T-helper 2 cell treated with Interferon-gamma antibody and Interleukin-4, amounts not matched to agents 100 ng/mL and 5 ng/mL, for 36 hours (primary cell): Measurements from ENCODE around the gene PLCB3. TPM values are rescaled to one million over a fixed set of nuclear protein-coding genes. Genes with fewer than 3 reads are reported as not detected.

Experiments
- intact Hi-C: fragments of 100-400 bp; cut with micrococcal nuclease; formaldehyde crosslinking; loops from one replicate; pipeline ENCODE4 v1.15.1; 2023
- total RNA-seq: library from RNA; stranded (reverse); gene quantifications from 2 replicates; pipeline ENCODE4 v1.2.3, GENCODE V29; 2022

PLCB3 gene
- 12.7 TPM in 2 replicates for total RNA-seq

DNA sequence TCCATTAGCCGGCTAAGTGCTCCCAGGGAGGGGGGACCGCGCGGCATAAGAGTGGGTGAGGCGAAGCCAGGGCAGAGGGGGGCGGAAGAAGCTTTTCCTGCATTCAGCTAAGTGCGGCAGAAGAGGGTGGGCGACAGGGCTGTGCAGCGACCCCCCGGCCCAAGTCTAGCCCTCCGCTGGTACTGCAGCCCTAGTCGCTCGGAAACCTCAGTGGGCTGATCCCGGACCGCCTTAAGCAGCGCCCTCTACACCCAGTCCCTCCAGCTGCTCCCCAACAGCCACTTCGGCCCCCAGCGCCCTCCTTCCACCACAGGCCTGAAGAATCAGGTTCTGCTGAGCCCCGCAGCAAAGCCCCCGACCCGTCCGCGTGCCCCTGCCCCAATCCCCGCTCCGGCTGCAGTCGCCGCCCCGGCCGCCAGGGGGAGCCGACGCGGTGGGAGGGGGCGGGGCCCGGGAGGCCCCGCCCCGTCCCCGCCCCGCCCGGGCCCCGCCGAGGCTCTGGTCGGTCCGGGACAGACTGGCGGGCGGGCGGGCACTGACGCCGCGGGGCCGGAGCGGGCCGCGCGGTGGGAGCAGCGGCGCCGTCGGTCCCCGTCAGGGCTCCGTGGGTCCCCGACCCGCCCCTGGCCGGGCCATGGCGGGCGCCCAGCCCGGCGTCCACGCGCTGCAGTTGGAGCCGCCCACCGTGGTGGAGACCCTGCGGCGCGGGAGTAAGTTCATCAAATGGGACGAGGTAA, at the start of gene PLCB3:
Gene PLCB3, plus strand, starts transcription at position 515 of the 737 bp plus-strand sequence. Its CDS starts 120 bp downstream, at position 635.
- intact Hi-C loops, result loop anchor here (1.0 kb wide), 2 partner anchors 18 to 44 kb away; no protein-coding TSS in a partner anchor

DNA sequence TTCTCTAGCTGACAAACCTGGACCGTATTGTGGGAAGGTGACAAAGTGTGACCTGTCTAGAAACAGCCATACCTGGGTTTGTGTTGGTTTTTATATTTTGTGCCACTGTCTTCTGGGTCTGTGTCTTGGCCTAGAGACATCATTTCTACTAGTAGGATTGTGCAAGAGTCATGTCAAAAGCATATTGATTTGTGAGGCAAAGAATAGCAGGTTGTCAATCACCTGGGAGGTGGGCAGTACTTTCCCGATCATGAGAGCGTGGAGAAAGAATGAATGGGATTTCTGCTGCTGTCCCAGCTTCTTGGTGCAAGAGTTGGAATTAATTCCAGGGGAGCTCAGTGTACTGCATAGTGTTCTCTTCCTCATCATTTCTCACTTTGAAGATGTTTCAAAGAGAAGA, 49.8 kb upstream of the PLCB3 start:
- intact Hi-C loops, result no loop called here

DNA sequence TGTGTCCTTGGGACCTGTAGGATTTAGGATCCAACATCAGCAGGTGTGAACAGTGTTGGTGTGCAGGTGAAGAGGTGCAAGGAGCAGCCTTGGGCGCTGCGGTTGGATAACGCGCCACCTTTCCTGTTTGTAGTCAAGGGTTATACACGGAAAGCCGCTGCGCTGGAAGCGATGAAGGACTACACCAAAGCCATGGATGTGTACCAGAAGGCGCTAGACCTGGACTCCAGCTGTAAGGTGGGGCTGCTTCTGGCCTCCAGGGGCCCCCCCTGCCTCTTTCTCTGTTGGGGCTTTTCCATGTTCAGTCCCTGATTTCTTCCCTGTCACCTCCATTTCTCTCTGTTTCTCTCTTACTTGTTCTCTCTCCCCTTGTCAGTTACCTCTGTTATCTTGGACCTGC, 48.3 kb upstream of the PLCB3 start:
- intact Hi-C loops, result no loop called here

GRCh38 chr11:64203421-64204079, 47.8 kb upstream of the PLCB3 start:
- intact Hi-C loops, result no loop called here

DNA sequence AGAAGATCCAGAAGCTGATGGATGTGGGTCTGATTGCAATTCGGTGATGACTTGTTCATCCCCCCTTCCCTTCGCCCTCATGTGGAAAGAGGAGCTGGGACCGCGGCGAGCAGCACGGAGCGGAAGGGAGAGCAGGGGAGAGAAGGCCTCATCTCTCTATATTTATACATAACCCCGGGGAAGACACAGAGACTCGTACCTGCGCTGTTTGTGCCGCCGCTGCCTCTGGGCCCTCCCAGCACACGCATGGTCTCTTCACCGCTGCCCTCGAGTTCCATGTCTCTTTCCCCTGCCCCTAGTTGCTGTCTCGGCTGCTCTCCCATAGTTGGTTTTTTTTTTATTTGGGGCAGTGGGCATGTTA, 47.3 kb upstream of the PLCB3 start:
- intact Hi-C loops, result no loop called here

GRCh38 chr11:64204464-64204989, 46.8 kb upstream of the PLCB3 start:
- intact Hi-C loops, result no loop called here

GRCh38 chr11:64206457-64207255, 44.7 kb upstream of the PLCB3 start, which contains the start of gene FERMT3:
FERMT3 (plus strand) TSS chr11:64206721; CDS start chr11:64207365, 644 bp downstream.
- intact Hi-C loops, result loop anchor here (1.0 to 5.0 kb wide), 7 partner anchors 19 to 98 kb away; partner anchors contain the start of genes FKBP2, GPR137, NUDT22 and PLCB3

DNA sequence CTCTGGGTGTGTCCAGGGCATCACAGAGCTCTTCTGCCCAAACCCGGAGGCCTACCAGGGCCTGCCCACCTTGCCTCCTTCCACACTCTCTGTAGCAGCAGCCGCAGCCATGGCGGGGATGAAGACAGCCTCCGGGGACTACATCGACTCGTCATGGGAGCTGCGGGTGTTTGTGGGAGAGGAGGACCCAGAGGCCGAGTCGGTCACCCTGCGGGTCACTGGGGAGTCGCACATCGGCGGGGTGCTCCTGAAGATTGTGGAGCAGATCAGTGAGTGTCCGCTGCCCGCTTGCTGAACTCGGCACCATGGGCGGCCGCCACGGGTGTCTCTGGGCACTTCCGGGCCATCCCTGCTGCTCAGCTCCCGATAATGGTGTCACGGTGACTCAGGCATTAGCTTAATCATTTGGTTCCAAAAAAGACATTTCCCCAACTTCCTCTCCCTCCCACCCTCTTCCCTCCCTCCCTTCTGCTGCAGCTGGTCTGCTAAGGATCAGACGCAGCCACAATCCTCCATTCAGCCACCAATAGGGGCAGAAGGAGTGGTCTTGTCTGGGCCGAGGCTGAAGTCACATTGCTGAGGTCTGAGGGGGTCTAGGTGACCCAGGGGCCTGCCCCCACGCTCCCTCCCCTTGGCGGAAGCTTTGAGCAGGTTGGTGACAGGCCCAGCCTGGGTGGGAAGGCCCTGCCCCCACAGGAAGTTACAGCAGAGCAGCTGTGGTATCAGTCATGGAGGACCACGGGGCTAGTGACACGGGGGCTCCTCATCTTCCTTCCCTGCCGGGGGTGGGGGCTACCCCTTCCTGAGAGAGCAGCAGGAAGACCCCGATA, 43.9 kb upstream of the PLCB3 start:
- intact Hi-C loops, result loop anchor here (1.0 to 5.0 kb wide), 5 partner anchors 19 to 80 kb away; partner anchors contain the start of genes FKBP2, GPR137, NUDT22 and PLCB3

DNA sequence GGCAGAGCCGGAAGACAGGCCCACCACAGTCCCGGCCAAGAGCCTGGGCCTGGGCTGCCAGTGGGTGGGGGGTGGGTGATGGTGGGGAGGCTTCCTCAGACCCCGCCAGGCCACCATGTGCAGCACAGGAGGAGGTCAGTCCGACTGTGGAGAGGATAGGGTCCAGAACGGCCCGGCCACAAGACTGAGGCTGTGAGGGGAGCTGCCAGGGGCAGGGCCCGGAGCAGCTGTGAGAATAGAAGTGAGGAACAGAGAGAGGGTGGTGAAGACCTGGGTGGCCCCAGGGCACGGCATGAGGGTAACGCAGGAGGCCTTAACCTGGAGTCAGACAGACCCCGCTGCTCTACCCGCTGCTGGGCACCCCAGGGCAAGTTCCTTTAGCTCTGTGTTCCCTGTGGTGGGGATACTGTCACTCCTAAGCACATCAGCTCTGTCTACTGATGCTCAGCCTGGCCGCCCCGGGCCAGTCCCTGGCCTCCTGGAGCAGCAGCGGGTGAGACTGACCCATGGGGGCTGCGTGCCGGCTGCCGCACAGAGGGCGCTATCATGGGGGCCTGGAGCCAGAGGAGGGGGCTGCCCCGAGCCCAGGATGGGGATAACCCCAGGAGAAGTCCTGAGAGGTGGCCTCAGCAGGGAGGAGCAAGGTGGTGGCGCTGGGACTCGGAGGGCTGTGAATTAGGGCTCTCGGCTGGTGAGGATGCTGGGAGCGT, 43.1 kb upstream of the PLCB3 start:
- intact Hi-C loops, result loop anchor here (5.0 kb wide), 2 partner anchors 34 to 79 kb away; partner anchors contain the start of genes FKBP2 and GPR137

DNA sequence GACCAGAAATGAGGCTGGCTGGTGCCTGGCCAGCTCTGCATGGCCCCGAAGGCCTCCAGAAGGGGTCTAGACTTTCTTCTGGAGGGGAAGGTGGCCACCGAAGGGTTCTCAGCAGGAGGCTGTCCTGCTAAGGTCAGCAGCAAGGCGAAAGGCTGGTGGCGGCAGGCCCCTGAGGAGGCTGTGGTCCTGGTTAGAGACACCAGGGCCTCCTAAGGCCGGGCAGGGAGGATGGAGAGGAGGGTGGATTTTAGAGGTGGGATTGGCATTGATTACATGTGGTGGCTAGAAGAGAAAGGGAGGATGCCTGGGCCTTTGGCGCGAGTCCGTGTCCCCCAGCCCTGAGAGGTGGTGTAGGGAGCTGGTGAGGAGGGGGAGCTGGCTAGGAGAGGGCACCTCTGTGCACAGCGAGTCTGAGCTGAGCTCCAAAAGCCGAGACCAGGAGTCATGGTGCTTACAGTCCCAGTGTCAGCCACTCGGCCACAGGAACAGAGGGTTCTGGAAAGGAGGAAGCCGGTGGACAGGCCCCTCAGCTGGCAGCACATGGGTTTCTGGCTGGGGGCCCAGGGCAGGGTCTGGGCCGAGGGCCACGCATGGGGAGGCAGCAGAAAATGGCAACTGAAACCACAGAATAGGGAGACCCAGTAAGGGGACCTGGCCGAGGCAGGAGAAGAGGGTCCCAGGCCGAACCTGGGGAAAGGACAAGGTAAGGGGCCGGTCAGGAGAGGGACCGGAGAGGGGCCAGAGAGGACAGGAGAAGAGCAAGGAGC, 42.4 kb upstream of the PLCB3 start:
- intact Hi-C loops, result loop anchor here (5.0 kb wide), 2 partner anchors 33 to 78 kb away; partner anchors contain the start of genes FKBP2 and GPR137

DNA sequence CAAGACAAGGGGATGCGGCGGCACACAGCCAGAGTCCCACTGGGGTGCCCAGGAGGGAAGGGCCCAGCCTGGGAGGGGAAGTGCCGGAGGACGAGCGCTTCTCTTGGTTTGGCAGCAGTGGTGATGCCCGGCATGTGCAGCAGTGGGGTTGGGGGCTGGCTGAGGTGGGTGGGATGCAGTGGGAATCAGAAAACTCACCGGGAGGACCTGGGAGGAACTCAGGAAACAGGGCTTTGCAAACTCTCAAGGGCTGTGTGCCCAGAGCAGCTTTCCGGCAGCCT, 41.8 kb upstream of the PLCB3 start:
- intact Hi-C loops, result loop anchor here (5.0 kb wide), 2 partner anchors 33 to 78 kb away; partner anchors contain the start of genes FKBP2 and GPR137

- intact Hi-C loops, result no loop called here
These were observed 40.9 kb upstream of the PLCB3 start for GRCh38 chr11:64210301-64211020.

GRCh38 chr11:64211181-64211872, 40.0 kb upstream of the PLCB3 start:
- intact Hi-C loops, result no loop called here

DNA sequence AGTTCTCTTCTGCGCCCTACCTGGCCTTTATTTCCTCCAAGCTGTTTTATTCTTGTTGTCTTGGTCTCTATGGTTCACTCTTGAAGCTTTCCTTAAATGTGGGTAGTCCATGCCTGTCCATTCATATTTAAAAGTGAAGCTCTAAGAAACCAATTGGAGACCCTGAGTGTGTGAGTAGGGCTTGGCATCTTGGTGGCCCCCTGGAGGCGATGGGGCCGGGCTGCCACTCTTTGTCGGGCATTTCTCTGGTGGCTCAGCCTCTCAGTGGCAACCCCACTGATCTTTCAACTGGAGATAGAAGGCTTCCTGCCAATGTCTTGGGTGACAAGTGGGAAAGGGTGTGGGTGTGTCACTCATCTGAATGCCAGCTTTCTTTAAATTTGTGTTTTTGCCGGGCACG, 34.5 kb upstream of the PLCB3 start:
- intact Hi-C loops, result no loop called here

GRCh38 chr11:64218628-64219353, 32.5 kb upstream of the PLCB3 start:
- intact Hi-C loops, result no loop called here

DNA sequence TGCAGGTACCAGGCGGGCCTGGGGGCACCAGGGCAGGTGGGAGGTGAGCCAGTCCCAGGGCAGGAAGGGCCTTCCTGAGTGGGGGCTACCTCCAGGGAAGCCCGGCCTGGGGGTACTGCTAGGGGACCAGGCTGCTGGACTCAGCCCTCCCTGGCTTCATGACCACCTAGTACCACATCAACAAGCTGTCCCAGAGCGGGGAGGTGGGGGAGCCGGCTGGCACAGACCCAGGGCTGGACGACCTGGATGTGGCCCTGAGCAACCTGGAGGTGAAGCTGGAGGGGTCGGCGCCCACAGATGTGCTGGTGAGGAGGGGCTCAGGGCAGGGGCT, 32.0 kb upstream of the PLCB3 start:
- intact Hi-C loops, result no loop called here

DNA sequence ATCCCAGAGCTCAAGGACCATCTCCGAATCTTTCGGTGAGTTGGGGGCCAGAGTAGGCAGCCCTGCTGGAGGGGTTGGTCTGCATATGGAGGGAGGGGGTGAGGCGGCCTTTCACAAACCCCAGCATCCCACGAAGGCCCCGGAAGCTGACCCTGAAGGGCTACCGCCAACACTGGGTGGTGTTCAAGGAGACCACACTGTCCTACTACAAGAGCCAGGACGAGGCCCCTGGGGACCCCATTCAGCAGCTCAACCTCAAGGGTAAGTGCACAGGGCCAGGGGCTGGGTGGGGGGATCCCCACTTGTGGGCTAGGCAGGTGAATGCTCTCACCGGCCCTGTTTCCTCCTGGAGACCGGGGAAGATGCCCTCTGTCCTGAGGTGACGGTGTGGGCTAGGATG, 31.6 kb upstream of the PLCB3 start:
- intact Hi-C loops, result no loop called here
